ENCODE measurements around the gene TMTC1.

Gene TMTC1

DNA sequence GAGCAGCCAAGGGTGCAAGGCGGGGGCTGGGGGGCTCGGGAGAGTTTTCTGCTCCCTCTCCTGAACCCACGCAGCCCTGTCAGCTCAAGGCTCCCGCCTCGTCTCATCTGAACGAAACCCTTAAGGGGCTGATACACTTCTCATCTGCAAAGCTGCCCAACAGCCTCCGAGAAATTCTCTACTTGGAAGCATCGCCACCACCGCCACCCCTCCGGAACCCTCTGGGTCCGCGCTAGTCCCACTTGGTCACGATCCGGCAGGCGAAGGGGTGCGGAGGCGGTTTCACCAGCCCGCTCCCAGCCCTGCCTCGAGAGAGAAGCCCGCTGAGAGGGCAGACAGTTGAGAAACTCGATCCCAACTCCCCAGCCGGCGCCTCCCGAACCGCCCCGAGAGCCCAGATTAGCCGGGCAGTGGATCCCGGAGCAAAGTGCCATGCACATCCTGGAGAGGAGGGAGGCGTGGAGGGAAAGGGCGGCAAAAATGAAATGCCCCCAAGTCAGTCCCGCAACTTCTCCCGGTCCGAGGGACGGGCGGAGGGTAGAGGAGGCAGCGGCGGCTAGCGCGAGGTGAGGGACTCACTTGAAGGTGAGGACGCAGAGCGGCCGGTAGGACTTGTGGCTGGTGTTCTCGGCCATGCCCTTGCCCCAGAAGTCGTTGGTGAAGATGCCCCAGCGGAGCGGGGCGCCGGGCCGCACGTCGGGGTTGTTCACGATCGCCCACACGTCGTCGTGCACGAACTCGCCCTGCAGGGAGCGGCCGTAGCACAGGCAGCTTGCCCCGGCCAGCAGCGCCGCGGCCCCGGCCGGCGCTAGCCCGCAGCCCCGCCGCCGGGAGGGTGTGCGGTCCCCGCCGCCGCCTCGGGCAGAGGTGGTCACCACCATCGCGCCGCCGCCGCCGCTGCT lies 620 bp downstream of the TMTC1 start:
- peak; percentile 60; the same call in 1 of the 2 replicates for TF ChIP-seq ZBTB7A (IDR thresholded peaks at IDR 0.05; ENCODE audit: low read depth)
- TF ChIP-seq, protein P1, sequence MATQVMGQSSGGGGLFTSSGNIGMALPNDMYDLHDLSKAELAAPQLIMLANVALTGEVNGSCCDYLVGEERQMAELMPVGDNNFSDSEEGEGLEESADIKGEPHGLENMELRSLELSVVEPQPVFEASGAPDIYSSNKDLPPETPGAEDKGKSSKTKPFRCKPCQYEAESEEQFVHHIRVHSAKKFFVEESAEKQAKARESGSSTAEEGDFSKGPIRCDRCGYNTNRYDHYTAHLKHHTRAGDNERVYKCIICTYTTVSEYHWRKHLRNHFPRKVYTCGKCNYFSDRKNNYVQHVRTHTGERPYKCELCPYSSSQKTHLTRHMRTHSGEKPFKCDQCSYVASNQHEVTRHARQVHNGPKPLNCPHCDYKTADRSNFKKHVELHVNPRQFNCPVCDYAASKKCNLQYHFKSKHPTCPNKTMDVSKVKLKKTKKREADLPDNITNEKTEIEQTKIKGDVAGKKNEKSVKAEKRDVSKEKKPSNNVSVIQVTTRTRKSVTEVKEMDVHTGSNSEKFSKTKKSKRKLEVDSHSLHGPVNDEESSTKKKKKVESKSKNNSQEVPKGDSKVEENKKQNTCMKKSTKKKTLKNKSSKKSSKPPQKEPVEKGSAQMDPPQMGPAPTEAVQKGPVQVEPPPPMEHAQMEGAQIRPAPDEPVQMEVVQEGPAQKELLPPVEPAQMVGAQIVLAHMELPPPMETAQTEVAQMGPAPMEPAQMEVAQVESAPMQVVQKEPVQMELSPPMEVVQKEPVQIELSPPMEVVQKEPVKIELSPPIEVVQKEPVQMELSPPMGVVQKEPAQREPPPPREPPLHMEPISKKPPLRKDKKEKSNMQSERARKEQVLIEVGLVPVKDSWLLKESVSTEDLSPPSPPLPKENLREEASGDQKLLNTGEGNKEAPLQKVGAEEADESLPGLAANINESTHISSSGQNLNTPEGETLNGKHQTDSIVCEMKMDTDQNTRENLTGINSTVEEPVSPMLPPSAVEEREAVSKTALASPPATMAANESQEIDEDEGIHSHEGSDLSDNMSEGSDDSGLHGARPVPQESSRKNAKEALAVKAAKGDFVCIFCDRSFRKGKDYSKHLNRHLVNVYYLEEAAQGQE (IDR thresholded peaks at IDR 0.05; ENCODE audit: low read depth), result no peak
- no peak for TF ChIP-seq NFIC (IDR thresholded peaks at IDR 0.05)
- TF ChIP-seq FOXM1 (IDR thresholded peaks at IDR 0.05; ENCODE audit: borderline replicate concordance, low read depth), result no peak
- no peak for TF ChIP-seq EP300 (IDR thresholded peaks at IDR 0.05; ENCODE audit: borderline replicate concordance)
- TF ChIP-seq TAF1 (IDR thresholded peaks at IDR 0.05; ENCODE audit: low read depth), result peak; percentile 9; the same call in 1 of the 2 replicates
- TF ChIP-seq CEBPB (IDR thresholded peaks at IDR 0.05), result no peak
- peak; percentile 51 for TF ChIP-seq EGR1 (IDR thresholded peaks at IDR 0.05)
- no peak for TF ChIP-seq CREB1 (IDR thresholded peaks at IDR 0.05; ENCODE audit: low read depth)
- TF ChIP-seq YY1 (IDR thresholded peaks at IDR 0.05; ENCODE audit: low read depth), result no peak
- TF ChIP-seq TCF12 (IDR thresholded peaks at IDR 0.05; ENCODE audit: low read depth), result peak; percentile 26; the same call in 1 of the 2 replicates

DNA sequence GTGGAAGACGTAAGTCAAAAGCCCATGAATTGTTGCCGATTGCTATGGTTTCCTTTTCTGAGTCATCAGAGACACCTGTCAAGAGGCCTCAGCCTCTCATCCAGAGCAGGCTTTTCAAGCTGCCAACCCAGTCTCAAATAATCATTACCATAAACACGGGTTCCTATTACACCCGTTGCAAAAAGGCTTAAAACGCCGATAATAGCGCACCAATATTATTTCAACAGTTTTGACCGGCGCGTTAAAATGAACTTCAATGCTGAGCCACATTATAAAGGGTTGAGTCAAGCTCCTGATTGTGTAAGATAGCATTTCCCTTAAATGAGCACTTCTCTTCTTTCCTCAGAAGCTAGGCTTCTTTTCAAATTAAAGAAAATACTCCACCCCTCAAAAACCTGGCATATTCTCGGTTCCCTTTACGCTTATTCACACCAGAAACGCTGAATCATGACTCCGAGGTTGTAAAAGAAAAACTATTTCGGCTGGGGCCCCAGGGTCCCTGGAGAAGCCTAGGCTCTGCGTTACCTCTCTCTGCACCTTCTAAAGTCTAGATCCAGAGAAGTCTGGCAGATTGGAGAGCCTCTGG lies 1.4 kb downstream of the TMTC1 start:
- 0 out of 2 replicates have a peak, but pooled peaks have one; percentile 18 for TF ChIP-seq NFIC (IDR thresholded peaks at IDR 0.05)
- peak; percentile 60 for TF ChIP-seq CEBPB (IDR thresholded peaks at IDR 0.05)
- 0 out of 2 replicates have a peak, but pooled peaks have one; percentile 16 for TF ChIP-seq TCF12 (IDR thresholded peaks at IDR 0.05; ENCODE audit: low read depth)
- peak; percentile 18; the same call in 1 of the 2 replicates for TF ChIP-seq ZBTB7A (IDR thresholded peaks at IDR 0.05; ENCODE audit: low read depth)
- TF ChIP-seq TAF1 (IDR thresholded peaks at IDR 0.05; ENCODE audit: low read depth), result no peak
- no peak for TF ChIP-seq FOXM1 (IDR thresholded peaks at IDR 0.05; ENCODE audit: borderline replicate concordance, low read depth)
- TF ChIP-seq, protein P2, sequence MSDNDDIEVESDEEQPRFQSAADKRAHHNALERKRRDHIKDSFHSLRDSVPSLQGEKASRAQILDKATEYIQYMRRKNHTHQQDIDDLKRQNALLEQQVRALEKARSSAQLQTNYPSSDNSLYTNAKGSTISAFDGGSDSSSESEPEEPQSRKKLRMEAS (IDR thresholded peaks at IDR 0.05), result peak; percentile 15; the same call in 1 of the 2 replicates

DNA sequence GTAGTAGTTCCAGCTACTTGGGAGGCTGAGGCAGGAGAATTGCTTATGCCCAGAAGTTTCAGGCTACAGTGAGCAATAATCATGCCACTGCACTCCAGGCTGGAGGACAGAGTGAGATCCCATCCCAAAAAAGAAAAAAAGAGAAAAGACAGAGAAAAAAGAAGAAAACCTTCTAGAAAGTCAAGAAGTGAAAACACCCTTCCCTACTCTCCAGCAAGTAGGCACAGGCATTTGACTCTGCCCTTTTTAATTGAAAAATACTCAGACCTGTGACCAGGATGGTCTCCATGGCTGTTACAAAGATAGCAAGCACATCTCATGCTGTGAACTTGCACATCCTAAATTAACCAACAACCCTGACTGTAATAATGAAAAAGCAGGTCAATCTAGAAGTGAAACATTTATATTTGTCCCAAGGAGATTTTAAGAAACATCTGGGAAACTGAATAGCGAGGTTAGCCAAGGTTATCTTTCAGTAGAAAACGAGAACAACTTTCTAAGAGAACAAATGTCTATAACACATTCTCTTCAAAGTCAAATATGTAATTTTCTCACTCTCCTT lies 2.0 kb downstream of the TMTC1 start:
- TF ChIP-seq YY1 (IDR thresholded peaks at IDR 0.05; ENCODE audit: low read depth), result no peak
- TF ChIP-seq, protein P1 (IDR thresholded peaks at IDR 0.05; ENCODE audit: low read depth), result no peak

DNA sequence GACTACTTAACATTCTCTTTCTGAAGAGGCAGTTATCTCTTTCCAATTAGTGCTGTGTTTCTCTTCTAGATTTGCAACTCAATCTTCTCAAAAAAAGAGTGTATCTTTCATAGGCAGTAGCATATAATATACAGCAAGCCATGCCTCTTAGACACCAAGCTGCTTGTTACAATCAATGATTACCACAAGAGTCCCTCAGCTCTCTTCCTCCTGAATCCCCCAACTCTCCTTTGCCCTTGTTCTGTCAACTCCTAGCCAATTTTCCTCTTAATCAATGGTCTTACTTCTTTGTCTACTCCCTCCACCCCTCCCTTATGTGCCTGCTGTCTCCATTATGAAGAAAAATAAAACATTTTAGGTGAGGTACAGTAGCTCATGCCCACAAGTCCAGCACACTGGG lies 2.6 kb downstream of the TMTC1 start:
- TF ChIP-seq, protein P1 (IDR thresholded peaks at IDR 0.05; ENCODE audit: low read depth), result no peak

DNA sequence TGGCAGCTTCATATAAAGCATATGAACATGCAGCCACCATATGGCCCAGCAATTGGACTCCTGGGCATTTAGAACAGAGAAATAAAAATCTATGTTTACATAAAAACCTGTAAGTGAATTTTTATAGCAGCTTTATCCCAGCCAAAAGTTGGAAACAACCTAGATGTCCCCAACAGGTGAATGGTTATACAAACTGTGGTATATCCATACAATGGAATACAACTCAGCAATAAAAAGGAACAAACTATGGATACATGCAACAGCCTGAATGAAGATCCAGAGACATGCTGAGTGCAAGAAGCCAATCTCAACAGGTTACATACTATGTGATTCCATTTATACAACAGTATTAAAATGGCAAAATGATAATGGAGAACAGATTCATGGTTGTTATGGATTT lies 3.7 kb downstream of the TMTC1 start:
- no peak for TF ChIP-seq YY1 (IDR thresholded peaks at IDR 0.05; ENCODE audit: low read depth)
- TF ChIP-seq, protein P1 (IDR thresholded peaks at IDR 0.05; ENCODE audit: low read depth), result no peak
- TF ChIP-seq TEAD4 (IDR thresholded peaks at IDR 0.05), result no peak
- TF ChIP-seq TCF12 (IDR thresholded peaks at IDR 0.05; ENCODE audit: low read depth), result no peak
- no peak for TF ChIP-seq EP300 (IDR thresholded peaks at IDR 0.05; ENCODE audit: borderline replicate concordance)
- TF ChIP-seq ZBTB7A (IDR thresholded peaks at IDR 0.05; ENCODE audit: low read depth), result no peak
- TF ChIP-seq FOXM1 (IDR thresholded peaks at IDR 0.05; ENCODE audit: borderline replicate concordance, low read depth), result no peak
- no peak for TF ChIP-seq EGR1 (IDR thresholded peaks at IDR 0.05)
- TF ChIP-seq CEBPB (IDR thresholded peaks at IDR 0.05), result no peak
- no peak for TF ChIP-seq TAF1 (IDR thresholded peaks at IDR 0.05; ENCODE audit: low read depth)
- TF ChIP-seq, protein P3, sequence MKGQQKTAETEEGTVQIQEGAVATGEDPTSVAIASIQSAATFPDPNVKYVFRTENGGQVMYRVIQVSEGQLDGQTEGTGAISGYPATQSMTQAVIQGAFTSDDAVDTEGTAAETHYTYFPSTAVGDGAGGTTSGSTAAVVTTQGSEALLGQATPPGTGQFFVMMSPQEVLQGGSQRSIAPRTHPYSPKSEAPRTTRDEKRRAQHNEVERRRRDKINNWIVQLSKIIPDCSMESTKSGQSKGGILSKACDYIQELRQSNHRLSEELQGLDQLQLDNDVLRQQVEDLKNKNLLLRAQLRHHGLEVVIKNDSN (IDR thresholded peaks at IDR 0.05), result no peak
